ENCODE measurements around the gene ITPR2.

Gene ITPR2

DNA sequence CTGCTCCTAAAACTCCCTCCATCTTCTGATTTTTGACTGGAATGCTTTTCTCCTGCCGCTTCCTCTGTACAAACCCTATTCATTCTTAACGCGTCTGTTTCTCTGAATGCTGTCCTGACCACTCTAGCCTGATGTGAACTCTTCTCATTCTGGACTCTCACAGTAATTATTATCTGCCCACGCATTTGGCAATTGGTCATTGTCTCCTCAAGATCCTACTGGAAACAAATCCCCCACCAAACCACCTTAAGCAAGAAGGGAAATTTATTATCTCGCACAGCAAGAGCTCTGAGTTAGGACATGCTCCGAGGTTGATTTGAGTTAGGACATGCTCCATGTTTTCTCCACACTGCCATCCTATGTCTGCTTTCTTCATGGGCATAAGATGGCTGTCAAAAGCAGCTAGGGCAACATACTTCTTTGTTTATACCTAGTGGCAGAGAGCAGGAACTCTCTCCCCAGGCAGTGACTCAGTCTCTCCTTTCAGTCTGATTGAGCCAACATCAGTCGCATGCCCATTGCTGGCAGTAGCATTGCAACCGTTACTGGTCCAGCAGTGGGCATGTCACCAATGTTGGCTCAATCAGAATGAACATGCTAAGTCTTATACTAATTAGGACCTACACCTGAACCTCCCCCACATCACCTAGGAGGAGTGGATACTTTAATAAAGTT, 535.5 kb downstream of the ITPR2 start:
- no peaks in the 10 kb centered on the region for H3K9me3 ChIP-seq (ENCODE audit: control insufficient read depth, insufficient read depth, low read length)
- no peaks in the 10 kb centered on the region for H3K27me3 ChIP-seq (ENCODE audit: control insufficient read depth, insufficient read depth, low read length)
- no peak overlapping the region for H3K4me3 ChIP-seq (ENCODE audit: low read depth, low read length)
- no peak overlapping the region for H3K9ac ChIP-seq (ENCODE audit: low read depth, low read length)
- H3K4me1 ChIP-seq (ENCODE audit: control insufficient read depth, insufficient read depth, low read length), result no peaks in the 10 kb centered on the region
- no peak overlapping the region for H3K27ac ChIP-seq (ENCODE audit: low read depth, low read length)
- no peaks in the 10 kb centered on the region for H3K36me3 ChIP-seq (ENCODE audit: control insufficient read depth, insufficient read depth, low read length)

DNA sequence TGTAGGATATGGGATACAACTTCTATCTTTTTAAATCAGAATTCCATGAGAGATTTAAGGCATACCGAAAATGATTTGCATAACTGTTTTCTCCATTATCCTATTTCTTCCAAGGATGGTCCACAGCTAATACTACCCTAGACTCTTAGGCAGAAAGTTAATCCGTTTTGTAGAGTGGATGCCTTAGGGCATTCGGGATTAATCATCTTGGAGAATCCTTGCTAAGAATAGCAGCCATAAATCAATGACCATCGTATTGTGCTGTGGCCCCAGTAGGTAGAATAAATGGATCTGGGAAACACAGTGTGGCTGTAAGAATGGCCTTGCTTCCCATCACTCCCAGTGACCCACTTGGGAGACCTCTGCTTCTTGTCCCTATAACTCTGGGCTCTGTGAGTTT, 538.0 kb downstream of the ITPR2 start:
- Histone ChIP-seq H3K9ac (ENCODE audit: low read depth, low read length) (no peak overlapping the region), H3K27ac (ENCODE audit: low read depth, low read length) (no peak overlapping the region), H3K27me3 (ENCODE audit: control insufficient read depth, insufficient read depth, low read length) (no peaks in the 10 kb centered on the region), H3K4me1 (ENCODE audit: control insufficient read depth, insufficient read depth, low read length) (no peaks in the 10 kb centered on the region), H3K36me3 (ENCODE audit: control insufficient read depth, insufficient read depth, low read length) (no peaks in the 10 kb centered on the region), H3K9me3 (ENCODE audit: control insufficient read depth, insufficient read depth, low read length) (no peaks in the 10 kb centered on the region), H3K4me3 (ENCODE audit: low read depth, low read length) (no peak overlapping the region)

DNA sequence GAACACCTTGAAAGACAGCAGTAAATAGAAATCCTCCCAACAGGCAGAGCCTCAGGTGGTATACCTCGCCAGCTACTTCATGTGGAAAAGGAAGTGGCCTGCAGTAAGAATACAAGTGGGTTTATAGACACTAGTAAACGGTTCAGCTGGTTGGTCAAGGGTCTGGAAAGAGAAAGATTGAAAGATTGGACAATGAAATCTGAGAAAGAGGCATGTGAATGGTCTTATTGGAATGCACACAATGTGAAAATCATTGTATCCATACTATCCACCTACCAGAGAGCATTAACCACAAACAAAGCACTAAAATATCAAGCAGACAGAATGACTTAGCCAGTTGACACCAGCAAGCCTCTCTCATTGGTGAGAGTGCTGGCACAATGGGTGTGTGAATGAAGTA, 539.4 kb downstream of the ITPR2 start:
- Histone ChIP-seq H3K4me3 (ENCODE audit: low read depth, low read length) (no peak overlapping the region), H3K36me3 (ENCODE audit: control insufficient read depth, insufficient read depth, low read length) (no peaks in the 10 kb centered on the region), H3K27me3 (ENCODE audit: control insufficient read depth, insufficient read depth, low read length) (no peaks in the 10 kb centered on the region), H3K27ac (ENCODE audit: low read depth, low read length) (no peak overlapping the region), H3K9ac (ENCODE audit: low read depth, low read length) (no peak overlapping the region), H3K4me1 (ENCODE audit: control insufficient read depth, insufficient read depth, low read length) (no peaks in the 10 kb centered on the region), H3K9me3 (ENCODE audit: control insufficient read depth, insufficient read depth, low read length) (no peaks in the 10 kb centered on the region)

DNA sequence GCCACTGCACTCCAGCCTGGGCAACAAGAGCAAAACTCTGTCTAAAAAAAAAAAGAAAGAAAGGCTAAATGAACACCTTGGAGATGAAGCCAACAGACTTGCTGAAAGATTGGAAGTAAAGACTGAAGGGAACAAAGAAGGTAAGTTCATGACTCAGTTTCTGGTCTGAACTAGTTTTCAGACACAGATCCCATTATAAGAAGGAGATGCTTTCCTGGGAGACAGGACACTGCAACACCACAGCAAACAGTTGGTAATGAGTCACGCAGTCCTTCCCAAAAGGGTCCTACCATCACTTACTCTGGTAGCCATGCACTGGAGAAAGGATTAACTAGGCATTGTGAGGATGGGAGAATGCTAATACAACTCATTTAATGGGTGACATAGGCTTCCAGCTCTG, 540.4 kb downstream of the ITPR2 start:
- Histone ChIP-seq H3K36me3 (ENCODE audit: control insufficient read depth, insufficient read depth, low read length) (no peaks in the 10 kb centered on the region), H3K9me3 (ENCODE audit: control insufficient read depth, insufficient read depth, low read length) (no peaks in the 10 kb centered on the region)

DNA sequence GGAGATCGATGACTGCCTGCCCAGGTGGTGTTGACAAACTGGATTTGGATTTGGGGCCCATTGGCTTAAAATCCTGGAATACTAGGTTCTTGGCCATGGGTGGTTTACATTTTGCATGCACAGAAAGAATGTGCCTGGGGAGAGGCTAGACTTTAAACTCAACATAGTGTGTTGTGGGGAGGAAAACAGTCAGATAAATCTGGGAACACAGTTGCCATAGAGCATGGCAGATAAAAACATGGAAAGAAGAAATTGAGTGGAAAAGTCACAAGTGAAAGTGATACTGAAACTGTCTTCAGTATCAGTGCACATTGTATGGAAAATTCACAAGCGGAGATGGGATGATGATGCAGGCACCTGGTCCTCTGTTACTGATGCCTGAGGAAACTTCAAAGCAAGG, 542.4 kb downstream of the ITPR2 start:
- H3K36me3 ChIP-seq (ENCODE audit: control insufficient read depth, insufficient read depth, low read length), result no peaks in the 10 kb centered on the region
- no peak overlapping the region for H3K27ac ChIP-seq (ENCODE audit: low read depth, low read length)
- H3K4me3 ChIP-seq (ENCODE audit: low read depth, low read length), result no peak overlapping the region
- no peaks in the 10 kb centered on the region for H3K9me3 ChIP-seq (ENCODE audit: control insufficient read depth, insufficient read depth, low read length)
- H3K27me3 ChIP-seq (ENCODE audit: control insufficient read depth, insufficient read depth, low read length), result no peaks in the 10 kb centered on the region
- H3K4me1 ChIP-seq (ENCODE audit: control insufficient read depth, insufficient read depth, low read length), result no peaks in the 10 kb centered on the region
- no peak overlapping the region for H3K9ac ChIP-seq (ENCODE audit: low read depth, low read length)

More for the DNA sequence above, 540.4 kb downstream of the ITPR2 start:
- Histone ChIP-seq H3K9ac (ENCODE audit: low read depth, low read length) (no peak overlapping the region), H3K4me3 (ENCODE audit: low read depth, low read length) (no peak overlapping the region), H3K27ac (ENCODE audit: low read depth, low read length) (no peak overlapping the region), H3K4me1 (ENCODE audit: control insufficient read depth, insufficient read depth, low read length) (no peaks in the 10 kb centered on the region), H3K27me3 (ENCODE audit: control insufficient read depth, insufficient read depth, low read length) (no peaks in the 10 kb centered on the region)

DNA sequence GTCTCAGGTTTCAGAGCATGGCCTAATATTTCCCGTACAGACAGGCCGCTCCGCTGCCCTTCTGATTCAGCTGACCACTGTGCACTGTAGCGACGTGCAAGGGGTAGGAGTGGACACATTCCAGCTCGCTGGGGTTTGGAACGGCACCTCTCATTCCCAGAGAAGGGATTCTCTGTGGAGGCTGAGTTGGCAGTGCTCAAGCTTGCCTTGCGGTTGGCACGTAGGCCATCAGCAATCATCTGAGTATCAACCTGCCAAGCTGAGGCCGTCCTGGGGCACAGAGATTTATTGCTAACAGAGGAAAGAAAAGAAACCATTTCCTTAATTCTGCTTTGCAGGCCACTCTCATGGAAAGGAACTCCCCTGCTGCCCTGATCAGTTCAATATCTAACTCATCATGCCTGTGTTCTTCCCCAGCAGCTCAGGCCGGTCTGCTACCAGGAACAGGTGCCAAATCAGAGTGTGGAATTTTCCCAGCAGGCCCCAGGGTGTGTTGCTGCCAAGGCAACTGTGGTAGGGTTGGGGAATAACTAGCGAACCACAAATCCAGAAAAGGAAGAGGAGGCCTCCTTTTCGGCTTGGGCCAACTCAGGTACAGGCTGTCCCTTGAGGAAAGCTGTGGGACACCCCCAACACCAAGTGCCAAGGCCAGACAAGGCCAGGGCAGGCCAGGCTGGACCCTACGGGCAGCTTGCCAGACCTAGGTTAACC, 545.2 kb downstream of the ITPR2 start:
- no peak overlapping the region for H3K4me3 ChIP-seq (ENCODE audit: low read depth, low read length)
- H3K27ac ChIP-seq (ENCODE audit: low read depth, low read length), result no peak overlapping the region
- H3K27me3 ChIP-seq (ENCODE audit: control insufficient read depth, insufficient read depth, low read length), result no peaks in the 10 kb centered on the region
- H3K4me1 ChIP-seq (ENCODE audit: control insufficient read depth, insufficient read depth, low read length), result no peaks in the 10 kb centered on the region
- no peaks in the 10 kb centered on the region for H3K9me3 ChIP-seq (ENCODE audit: control insufficient read depth, insufficient read depth, low read length)
- no peaks in the 10 kb centered on the region for H3K36me3 ChIP-seq (ENCODE audit: control insufficient read depth, insufficient read depth, low read length)
- no peak overlapping the region for H3K9ac ChIP-seq (ENCODE audit: low read depth, low read length)

Data from HUES48 (cell line).